ENCODE measurements around the gene PLA2G4F.

PLA2G4F gene

GRCh38 chr15:42156243-42156922, at the start of gene PLA2G4F:
Gene PLA2G4F, minus strand, starts transcription at chr15:42156636. Its CDS starts 87 bp downstream, at chr15:42156549.
- DNase-seq (ENCODE audit: low spot score): no peak

- DNase-seq (ENCODE audit: low spot score): no peak
Observed at GRCh38 chr15:42203891-42204290, 47.5 kb upstream of the PLA2G4F start.

- DNase-seq (ENCODE audit: low spot score): no peak
Observed at GRCh38 chr15:42202653-42203052, 46.2 kb upstream of the PLA2G4F start.

- no peak for DNase-seq (ENCODE audit: low spot score)
Observed at GRCh38 chr15:42201801-42202200, 45.4 kb upstream of the PLA2G4F start.

GRCh38 chr15:42199126-42199525, 42.7 kb upstream of the PLA2G4F start:
- DNase-seq (ENCODE audit: low spot score): no peak

GRCh38 chr15:42198516-42198915, 42.1 kb upstream of the PLA2G4F start:
- no peak for DNase-seq (ENCODE audit: low spot score)

- no peak for DNase-seq (ENCODE audit: low spot score)
Observed at GRCh38 chr15:42194513-42194912, 38.1 kb upstream of the PLA2G4F start.

GRCh38 chr15:42193383-42193782, 36.9 kb upstream of the PLA2G4F start:
- DNase-seq (ENCODE audit: low spot score): no peak

- peak; percentile 24 for DNase-seq (ENCODE audit: low spot score)
Observed at GRCh38 chr15:42191610-42192346, 35.3 kb upstream of the PLA2G4F start.

GRCh38 chr15:42190370-42190769, 33.9 kb upstream of the PLA2G4F start:
- DNase-seq (ENCODE audit: low spot score): no peak

- no peak for DNase-seq (ENCODE audit: low spot score)
Observed at GRCh38 chr15:42185801-42186200, 29.4 kb upstream of the PLA2G4F start.

- DNase-seq (ENCODE audit: low spot score): no peak
Observed at GRCh38 chr15:42184736-42185135, 28.3 kb upstream of the PLA2G4F start.

GRCh38 chr15:42184296-42184695, 27.9 kb upstream of the PLA2G4F start:
- no peak for DNase-seq (ENCODE audit: low spot score)

- no peak for DNase-seq (ENCODE audit: low spot score)
Observed at GRCh38 chr15:42182961-42183360, 26.5 kb upstream of the PLA2G4F start.

GRCh38 chr15:42182328-42182886, 26.0 kb upstream of the PLA2G4F start:
- DNase-seq (ENCODE audit: low spot score): no peak

GRCh38 chr15:42178056-42178455, 21.6 kb upstream of the PLA2G4F start:
- no peak for DNase-seq (ENCODE audit: low spot score)

GRCh38 chr15:42175671-42176070, 19.2 kb upstream of the PLA2G4F start:
- DNase-seq (ENCODE audit: low spot score): no peak

- DNase-seq (ENCODE audit: low spot score): no peak
Observed at GRCh38 chr15:42172475-42172874, 16.0 kb upstream of the PLA2G4F start.

GRCh38 chr15:42171795-42172194, 15.4 kb upstream of the PLA2G4F start:
- no peak for DNase-seq (ENCODE audit: low spot score)

GRCh38 chr15:42171122-42171521, 14.7 kb upstream of the PLA2G4F start:
- DNase-seq (ENCODE audit: low spot score): no peak

- no peak for DNase-seq (ENCODE audit: low spot score)
Observed at GRCh38 chr15:42166225-42166940, 9.9 kb upstream of the PLA2G4F start.

- DNase-seq (ENCODE audit: low spot score): no peak
Observed at GRCh38 chr15:42165106-42165505, 8.7 kb upstream of the PLA2G4F start.
